HCT116 (cell line): ENCODE measurements around the gene GIMAP8. TPM values are rescaled to one million over a fixed set of nuclear protein-coding genes. Genes with fewer than 3 reads are reported as not detected.

Source experiments
- ATAC-seq: fragments of 200-7000 bp; cut with Tn5 transposase; 2 replicates; pipeline ENCODE4 v1.9.1; 2020; ENCODE audit warnings: mild to moderate bottlenecking, moderate library complexity
- BruUV-seq: library from RNA; stranded (reverse); fragments of 400-500 nt; replicated peaks from 2 replicates; lab custom pipeline; 2021; lab: Mats Ljungman, UMichigan
- CTCF ChIA-PET: fragments of 300-600 bp; sonication (Branson Sonifier 250); formaldehyde crosslinking; loops from one replicate; lab custom pipeline; 2021; ENCODE audit warnings: antibody characterized with exemption; lab: Charles Lee
- POLR2A ChIA-PET: fragments of 300-600, 350-600 bp; sonication (Branson Sonifier 250); formaldehyde crosslinking; loops from one replicate; lab custom pipeline; 2021; ENCODE audit warnings: antibody characterized with exemption; lab: Charles Lee
- RAD21 ChIA-PET, 2 experiments: fragments of 300-600 bp; sonication (Branson Sonifier 250); formaldehyde crosslinking; loops; one replicate each; lab custom pipeline; 2023; ENCODE audit warnings: low total read pairs in 2 of 2; ENCODE audit not compliant: uncharacterized antibody in 2 of 2, unreplicated experiment in 2 of 2, low non-redundant PET in 1 of 2; lab: Charles Lee
- DNase-seq: peaks from one replicate; pipeline ENCODE4 v3.0.0-alpha.2; 2010; ENCODE audit warnings: low read depth, low spot score
- H2AFZ ChIP-seq: fragments of 200-600 bp; shearing (Covaris generic), sonication (generic); 2 replicates; pipeline ENCODE4 v1.6.1; 2017; ENCODE audit warnings: low read depth, mixed run types, mixed read lengths, antibody characterized with exemption, low read length; ENCODE audit not compliant: poor library complexity, severe bottlenecking
- H3K27ac ChIP-seq: 2 replicates; pipeline ENCODE4 v1.5.1; 2012; ENCODE audit warnings: low read depth, low read length
- H3K27me3 ChIP-seq: fragments of 200-600 bp; sonication (generic); 2 replicates; pipeline ENCODE4 v1.6.1; 2016; ENCODE audit warnings: mixed run types, low read length, mixed read lengths; ENCODE audit not compliant: insufficient read depth
- H3K36me3 ChIP-seq, 2 experiments: fragments of 200-500 bp in 1 of 2; fragments of 200-600 bp in 1 of 2; sonication (Bioruptor generic) in 1 of 2; sonication (generic) in 1 of 2; 2 replicates each; pipeline versions ENCODE4 v1.5.1 to v1.6.1; 2014 to 2016; ENCODE audit warnings: low read length in 2 of 2, inconsistent platforms in 1 of 2, mixed read lengths in 1 of 2, mixed run types in 1 of 2; ENCODE audit not compliant: insufficient read depth in 2 of 2, control insufficient read depth in 1 of 2
- H3K4me1 ChIP-seq, 2 experiments: fragments of 200-600 bp in 1 of 2; sonication (generic) in 1 of 2; 2 replicates each; pipeline versions ENCODE4 v1.5.1 to v1.6.1; 2012 to 2017; ENCODE audit warnings: low read length in 2 of 2, inconsistent platforms in 1 of 2, mild to moderate bottlenecking in 1 of 2, mixed read lengths in 1 of 2, mixed run types in 1 of 2, moderate library complexity in 1 of 2; ENCODE audit not compliant: insufficient read depth in 2 of 2, control insufficient read depth in 1 of 2
- H3K4me2 ChIP-seq: fragments of 200-600 bp; sonication (generic); 2 replicates; pipeline ENCODE4 v1.6.1; 2017; ENCODE audit warnings: mixed run types, low read length, mixed read lengths
- H3K4me3 ChIP-seq, 2 experiments: fragments of 200-600 bp in 1 of 2; sonication (generic) in 1 of 2; replicated peaks in 1 of 2; 2 replicates each; pipeline ENCODE4 v1.5.1; 2011 to 2016; ENCODE audit warnings: low read length in 2 of 2, control low read depth in 1 of 2, low read depth in 1 of 2, mild to moderate bottlenecking in 1 of 2, mixed read lengths in 1 of 2, mixed run types in 1 of 2
- H3K79me2 ChIP-seq: fragments of 200-600 bp; sonication (generic); 2 replicates; pipeline ENCODE4 v1.6.1; 2017; ENCODE audit warnings: mild to moderate bottlenecking, mixed run types, low read length, moderate library complexity, mixed read lengths; ENCODE audit not compliant: insufficient read depth
- H3K9ac ChIP-seq: fragments of 200-600 bp; sonication (generic); 2 replicates; pipeline ENCODE4 v1.6.1; 2016; ENCODE audit warnings: low read length, mixed read lengths
- H3K9me2 ChIP-seq: fragments of 200-600 bp; sonication (generic), shearing (Covaris generic); 2 replicates; pipeline ENCODE4 v1.6.1; 2017; ENCODE audit warnings: mixed run types, mild to moderate bottlenecking, moderate library complexity; ENCODE audit not compliant: insufficient read depth
- H3K9me3 ChIP-seq, 2 experiments: fragments of 200-500 bp in 1 of 2; fragments of 200-600 bp in 1 of 2; sonication (Bioruptor generic) in 1 of 2; sonication (generic) in 1 of 2; 2 replicates each; pipeline ENCODE4 v1.6.1; 2014 to 2017; ENCODE audit warnings: low read length in 2 of 2, mixed read lengths in 2 of 2, inconsistent platforms in 1 of 2, low read depth in 1 of 2, mild to moderate bottlenecking in 1 of 2, mixed run types in 1 of 2, moderate library complexity in 1 of 2; ENCODE audit not compliant: control insufficient read depth in 1 of 2, insufficient read depth in 1 of 2
- H4K20me1 ChIP-seq: fragments of 200-600 bp; sonication (generic), shearing (Covaris generic); 2 replicates; pipeline ENCODE4 v1.6.1; 2017; ENCODE audit warnings: mixed run types, mild to moderate bottlenecking, moderate library complexity; ENCODE audit not compliant: insufficient read depth
- ATF3 ChIP-seq: IDR thresholded peaks from 2 replicates; pipeline ENCODE4 v1.6.1; 2012
- CBX3 ChIP-seq: IDR thresholded peaks from 2 replicates; pipeline ENCODE4 v1.6.1; 2012; ENCODE audit warnings: low read depth
- CTCF ChIP-seq, 3 experiments: fragments of 200-600 bp in 1 of 3; sonication (generic) in 1 of 3; IDR thresholded peaks in 2 of 3; conservative IDR thresholded peaks in 1 of 3; 2 replicates each; pipeline ENCODE4 v1.5.1; 2012 to 2017; ENCODE audit warnings: low read depth in 2 of 3, low read length in 2 of 3, antibody characterized with exemption in 1 of 3, borderline replicate concordance in 1 of 3, control low read depth in 1 of 3, mild to moderate bottlenecking in 1 of 3, mixed read lengths in 1 of 3, mixed run types in 1 of 3, moderate library complexity in 1 of 3; ENCODE audit not compliant: insufficient read depth in 1 of 3
- EGR1 ChIP-seq: IDR thresholded peaks from 2 replicates; pipeline ENCODE4 v1.6.1; 2012; ENCODE audit warnings: low read depth
- EZH2 ChIP-seq: fragments of 200-600 bp; sonication (generic); IDR thresholded peaks from 2 replicates; pipeline ENCODE4 v1.6.1; 2017; ENCODE audit warnings: antibody characterized with exemption, mixed run types
- EZH2phosphoT487 ChIP-seq: fragments of 200-600 bp; IDR thresholded peaks from 2 replicates; pipeline ENCODE4 v1.6.1; 2018; ENCODE audit warnings: antibody characterized with exemption, borderline replicate concordance
- JUND ChIP-seq: IDR thresholded peaks from 2 replicates; pipeline ENCODE4 v1.6.1; 2012
- MAX ChIP-seq: IDR thresholded peaks from 2 replicates; pipeline ENCODE4 v1.6.1; 2012
- POLR2A ChIP-seq: IDR thresholded peaks from 2 replicates; pipeline ENCODE4 v1.7.0; 2011; ENCODE audit warnings: borderline replicate concordance; ENCODE audit not compliant: insufficient read depth, insufficient read length; ENCODE audit errors: extremely low read depth
- POLR2AphosphoS5 ChIP-seq: IDR thresholded peaks from 2 replicates; pipeline ENCODE4 v1.6.1; 2011; ENCODE audit warnings: mild to moderate bottlenecking, low read depth, low read length, moderate library complexity
- RAD21 ChIP-seq: IDR thresholded peaks from 2 replicates; pipeline ENCODE4 v1.6.1; 2012; ENCODE audit warnings: low read depth, mild to moderate bottlenecking
- REST ChIP-seq: IDR thresholded peaks from 2 replicates; pipeline ENCODE4 v1.6.1; 2012; ENCODE audit warnings: low read depth
- SIN3A ChIP-seq: IDR thresholded peaks from 2 replicates; pipeline ENCODE4 v1.6.1; 2012; ENCODE audit warnings: low read depth
- SP1 ChIP-seq: IDR thresholded peaks from 2 replicates; pipeline ENCODE4 v1.6.1; 2012; ENCODE audit warnings: low read depth
- SRF ChIP-seq: IDR thresholded peaks from 2 replicates; pipeline ENCODE4 v1.6.1; 2012; ENCODE audit warnings: low read depth
- TCF7L2 ChIP-seq: IDR thresholded peaks from 2 replicates; pipeline ENCODE4 v1.7.0; 2011; ENCODE audit warnings: borderline replicate concordance, inconsistent platforms; ENCODE audit not compliant: insufficient read depth, insufficient read length; ENCODE audit errors: extremely low read depth
- YY1 ChIP-seq: IDR thresholded peaks from 2 replicates; pipeline ENCODE4 v1.6.1; 2011; ENCODE audit warnings: low read length, low read depth, moderate library complexity, mild to moderate bottlenecking; ENCODE audit not compliant: insufficient replicate concordance; ENCODE audit errors: extremely low read depth
- ZBTB33 ChIP-seq: IDR thresholded peaks from 2 replicates; pipeline ENCODE4 v1.6.1; 2011; ENCODE audit warnings: mild to moderate bottlenecking, low read length, moderate library complexity; ENCODE audit not compliant: insufficient replicate concordance; ENCODE audit errors: extremely low read depth
- ZFX ChIP-seq: fragments of 450-650 bp; IDR thresholded peaks from 2 replicates; pipeline ENCODE4 v1.6.1; 2017
- intact Hi-C: fragments of 100-400 bp; cut with micrococcal nuclease; formaldehyde crosslinking; loops from 2 replicates; pipeline ENCODE4 v1.10.0; 2022
- total RNA-seq: library from RNA; stranded (reverse); gene quantifications from one replicate; pipeline ENCODE4 v1.2.1, GENCODE V29; 2021; ENCODE audit not compliant: unreplicated experiment

GIMAP8 gene
- total RNA-seq, 1 experiment from 2014 or later, result 0.15 TPM

GRCh38 chr7:150403376-150404171 lies 46.9 kb upstream of the GIMAP8 start:
- no peaks in the 10 kb centered on the region for H3K36me3 ChIP-seq
- no peaks in the 10 kb centered on the region for H3K9me3 ChIP-seq
- no peaks in the 10 kb centered on the region for H4K20me1 ChIP-seq
- no peak overlapping the region for H3K4me2 ChIP-seq
- DNase-seq (no peak), ATAC-seq (no peak)
- no peaks in the 10 kb centered on the region for H3K27me3 ChIP-seq
- H2AFZ ChIP-seq, result no peak overlapping the region
- no TSS peak for BruUV-seq
- no peak overlapping the region for H3K27ac ChIP-seq
- H3K9me2 ChIP-seq, result no peaks in the 10 kb centered on the region
- no peaks in the 10 kb centered on the region for H3K79me2 ChIP-seq
- CTCF ChIA-PET, result no interaction called here
- no peak overlapping the region for H3K4me3 ChIP-seq
- no peak overlapping the region for H3K9ac ChIP-seq
- RAD21 ChIA-PET, result no interaction called here
- intact Hi-C loops, result loop anchor here (5.0 kb wide), 1 partner anchor 36 kb away; the partner anchor contains the start of gene REPIN1
- POLR2A ChIA-PET, result no interaction called here
- H3K4me1 ChIP-seq, result peaks cover 24 to 50% of the 10 kb centered on the region in 2 experiments
- TF ChIP-seq CTCF (IDR thresholded peaks at IDR 0.05 in 2 of 3, conservative IDR thresholded peaks at IDR 0.05 in 1 of 3; ENCODE audit: borderline replicate concordance in 1 of 3, insufficient read depth in 1 of 3, low read depth in 2 of 3, low read length in 2 of 3) (no peak), YY1 (no peak), JUND (no peak), MAX (no peak), ZBTB33 (no peak), CBX3 (no peak), EZH2 (no peak), SRF (no peak), ZFX (no peak), ATF3 (no peak), EZH2phosphoT487 (no peak), REST (no peak), TCF7L2 (no peak), SIN3A (no peak), SP1 (no peak), EGR1 (no peak), RAD21 (no peak), POLR2AphosphoS5 (no peak), POLR2A (no peak)
